Thyroid gland (tissue), 4 donors: ENCODE measurements around the gene C8A. TPM values are rescaled to one million over a fixed set of nuclear protein-coding genes. Genes with fewer than 3 reads are reported as not detected.

ENCODE experiments used
- DNase-seq, 2 donors: peaks; one replicate each; pipeline ENCODE4 v3.0.0-alpha.2; 2019
- H3K27ac ChIP-seq, 3 donors: fragments of 200-600 bp; sonication (generic); 1 replicate in 2 of 3; 2 replicates in 1 of 3; pipeline ENCODE4 v1.5.1; 2016 to 2019; ENCODE audit warnings: mild to moderate bottlenecking in 1 of 3, moderate library complexity in 1 of 3
- H3K27me3 ChIP-seq: fragments of 200-600 bp; sonication (generic); one replicate; pipeline ENCODE4 v1.5.1; 2019
- H3K36me3 ChIP-seq, 2 donors: fragments of 200-600 bp; sonication (generic); one replicate each; pipeline ENCODE4 v1.5.1; 2016 to 2019
- H3K4me1 ChIP-seq, 2 donors: fragments of 200-600 bp; sonication (generic); one replicate each; pipeline ENCODE4 v1.5.1; 2017 to 2019
- H3K4me3 ChIP-seq, 3 donors: fragments of 200-600 bp; sonication (generic); replicated peaks in 1 of 3; 1 replicate in 2 of 3; 2 replicates in 1 of 3; pipeline ENCODE4 v1.5.1; 2016; ENCODE audit warnings: mild to moderate bottlenecking in 1 of 3
- H3K9me3 ChIP-seq: fragments of 200-600 bp; sonication (generic); one replicate; pipeline ENCODE4 v1.5.1; 2017
- POLR2A ChIP-seq, 2 donors: fragments of 450-650 bp; IDR thresholded peaks; one replicate each; pipeline ENCODE4 v1.6.1; 2017; ENCODE audit warnings: antibody characterized with exemption in 2 of 2, mild to moderate bottlenecking in 2 of 2, moderate library complexity in 1 of 2
- WGBS, 2 donors: methylation state at CpG; one replicate each; pipeline ENCODE4 v1.1.5; 2017; 5-methylcytosine and 5-hydroxymethylcytosine counted together
- intact Hi-C: fragments of 100-400 bp; cut with DNase I; formaldehyde crosslinking; loops from one replicate; pipeline ENCODE4 v1.15.1; 2023
- total RNA-seq, 4 donors: library from RNA; depleted of rRNA; stranded (reverse); fragments of >200 nt; gene quantifications; one replicate each; pipeline ENCODE4 v1.2.3, GENCODE V29; 2016
- TF ChIP-seq, protein P1 (sequence below), 6 experiments: fragments of 200-600 bp in 3 of 6; fragments of 450-650 bp in 3 of 6; sonication (generic) in 3 of 6; IDR thresholded peaks; one replicate each; pipeline ENCODE4 v1.5.1; 2016 to 2019; ENCODE audit warnings: antibody characterized with exemption in 6 of 6, mild to moderate bottlenecking in 2 of 6, inconsistent platforms in 1 of 6, moderate library complexity in 1 of 6

Gene C8A
- total RNA-seq, 4 donors from 2014 or later: not detected

DNA sequence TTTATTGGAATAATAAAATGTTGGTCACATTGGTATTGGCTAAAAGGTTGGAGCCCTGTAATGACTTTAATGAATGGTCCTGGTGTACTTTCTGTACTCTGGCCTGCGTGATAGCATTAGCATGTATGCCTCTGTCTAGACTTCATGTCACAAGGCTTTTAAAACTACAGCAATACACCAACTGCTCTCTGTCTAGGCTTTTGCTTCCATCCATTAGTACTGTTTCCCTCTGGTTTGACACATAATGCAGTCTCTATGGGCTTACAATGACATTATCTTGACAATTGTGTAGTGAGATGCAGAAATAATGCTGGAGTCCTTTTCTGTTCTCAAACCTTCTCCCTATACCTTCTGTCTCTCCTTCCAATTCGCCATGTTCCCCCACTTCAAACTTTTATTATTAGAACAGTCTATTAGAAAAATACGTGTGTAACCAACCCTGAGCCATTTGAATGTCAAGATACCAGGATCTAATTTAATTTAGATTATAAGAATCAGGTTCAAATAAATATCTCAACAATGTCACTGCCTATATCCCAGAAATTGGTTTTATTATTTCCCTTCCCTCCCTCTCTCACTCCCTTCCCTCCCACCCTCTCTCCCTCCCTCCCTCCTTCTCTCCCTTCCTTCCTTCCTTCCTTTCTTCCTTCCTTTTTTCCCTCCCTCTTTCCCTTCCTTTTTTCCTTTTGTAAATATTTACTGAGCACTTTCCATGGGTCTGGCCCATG lies 8.8 kb downstream of the C8A start:
- 82 to 92% methylated on average over 3 of the region's 3 CpGs for WGBS, 2 donors
- no peaks in the 10 kb centered on the region for H3K9me3 ChIP-seq
- intact Hi-C loops: no loop called here
- H3K27me3 ChIP-seq: no peaks in the 10 kb centered on the region
- no peak overlapping the region for H3K4me3 ChIP-seq
- no peak for TF ChIP-seq POLR2A (IDR thresholded peaks at IDR 0.05)
- TF ChIP-seq, protein P1, sequence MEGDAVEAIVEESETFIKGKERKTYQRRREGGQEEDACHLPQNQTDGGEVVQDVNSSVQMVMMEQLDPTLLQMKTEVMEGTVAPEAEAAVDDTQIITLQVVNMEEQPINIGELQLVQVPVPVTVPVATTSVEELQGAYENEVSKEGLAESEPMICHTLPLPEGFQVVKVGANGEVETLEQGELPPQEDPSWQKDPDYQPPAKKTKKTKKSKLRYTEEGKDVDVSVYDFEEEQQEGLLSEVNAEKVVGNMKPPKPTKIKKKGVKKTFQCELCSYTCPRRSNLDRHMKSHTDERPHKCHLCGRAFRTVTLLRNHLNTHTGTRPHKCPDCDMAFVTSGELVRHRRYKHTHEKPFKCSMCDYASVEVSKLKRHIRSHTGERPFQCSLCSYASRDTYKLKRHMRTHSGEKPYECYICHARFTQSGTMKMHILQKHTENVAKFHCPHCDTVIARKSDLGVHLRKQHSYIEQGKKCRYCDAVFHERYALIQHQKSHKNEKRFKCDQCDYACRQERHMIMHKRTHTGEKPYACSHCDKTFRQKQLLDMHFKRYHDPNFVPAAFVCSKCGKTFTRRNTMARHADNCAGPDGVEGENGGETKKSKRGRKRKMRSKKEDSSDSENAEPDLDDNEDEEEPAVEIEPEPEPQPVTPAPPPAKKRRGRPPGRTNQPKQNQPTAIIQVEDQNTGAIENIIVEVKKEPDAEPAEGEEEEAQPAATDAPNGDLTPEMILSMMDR (IDR thresholded peaks at IDR 0.05): no peak
- DNase-seq: no peak
- no peaks in the 10 kb centered on the region for H3K36me3 ChIP-seq
- no peaks in the 10 kb centered on the region for H3K4me1 ChIP-seq
- H3K27ac ChIP-seq: no peak overlapping the region

DNA sequence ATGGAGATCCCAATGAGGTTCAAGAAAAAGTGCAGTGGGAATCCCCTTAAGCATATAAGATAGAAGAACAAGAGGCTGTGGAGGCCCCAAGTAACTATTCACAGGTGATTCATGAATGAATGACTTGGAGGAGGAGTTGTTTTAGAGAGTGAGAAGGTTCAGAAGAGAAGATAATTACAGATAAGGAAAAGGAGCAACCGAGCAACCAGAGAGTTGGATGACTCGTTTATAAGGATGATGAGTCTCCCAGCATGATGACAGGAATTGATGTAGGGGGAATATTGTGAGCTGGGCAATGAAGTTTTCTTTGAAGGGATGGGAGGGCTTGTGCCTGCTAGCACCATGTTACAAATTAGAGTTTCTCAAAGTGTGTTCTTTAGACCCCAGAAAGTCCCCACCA lies 9.8 kb downstream of the C8A start:
- intact Hi-C loops: no loop called here
- 81 to 85% methylated on average over 2 of the region's 2 CpGs for WGBS, 2 donors
- H3K27ac ChIP-seq: no peak overlapping the region
- no peaks in the 10 kb centered on the region for H3K27me3 ChIP-seq
- TF ChIP-seq, protein P1 (IDR thresholded peaks at IDR 0.05): no peak
- DNase-seq: no peak
- no peak overlapping the region for H3K4me3 ChIP-seq
- no peaks in the 10 kb centered on the region for H3K4me1 ChIP-seq
- H3K36me3 ChIP-seq: no peaks in the 10 kb centered on the region
- H3K9me3 ChIP-seq: no peaks in the 10 kb centered on the region

DNA sequence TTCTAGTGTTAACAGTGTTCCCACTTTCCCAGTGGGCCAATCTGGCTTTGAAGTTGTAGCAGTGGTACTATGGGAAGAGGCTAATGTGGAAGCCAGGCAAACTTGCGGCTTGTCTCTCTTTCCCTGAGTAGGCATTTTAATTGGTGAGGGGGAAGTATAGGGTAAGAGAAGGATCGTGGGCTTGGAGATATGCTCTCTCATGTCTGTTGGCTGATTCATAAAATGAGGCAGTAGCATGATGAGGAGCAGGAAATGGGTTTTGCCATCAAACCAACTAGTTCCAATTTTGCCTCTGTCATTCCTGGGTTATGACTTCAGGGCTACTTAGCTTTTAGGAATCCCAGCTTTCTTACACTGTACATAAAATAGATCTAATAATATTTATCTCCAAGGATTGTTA lies 12.1 kb downstream of the C8A start:
- no peaks in the 10 kb centered on the region for H3K36me3 ChIP-seq
- no peaks in the 10 kb centered on the region for H3K9me3 ChIP-seq
- intact Hi-C loops: no loop called here
- TF ChIP-seq POLR2A (IDR thresholded peaks at IDR 0.05): no peak
- no peaks in the 10 kb centered on the region for H3K4me1 ChIP-seq
- H3K27ac ChIP-seq: no peak overlapping the region
- no peak for DNase-seq
- WGBS, 2 donors: 78 to 83% methylated on average over 2 of the region's 2 CpGs
- H3K4me3 ChIP-seq: no peak overlapping the region
- no peaks in the 10 kb centered on the region for H3K27me3 ChIP-seq

DNA sequence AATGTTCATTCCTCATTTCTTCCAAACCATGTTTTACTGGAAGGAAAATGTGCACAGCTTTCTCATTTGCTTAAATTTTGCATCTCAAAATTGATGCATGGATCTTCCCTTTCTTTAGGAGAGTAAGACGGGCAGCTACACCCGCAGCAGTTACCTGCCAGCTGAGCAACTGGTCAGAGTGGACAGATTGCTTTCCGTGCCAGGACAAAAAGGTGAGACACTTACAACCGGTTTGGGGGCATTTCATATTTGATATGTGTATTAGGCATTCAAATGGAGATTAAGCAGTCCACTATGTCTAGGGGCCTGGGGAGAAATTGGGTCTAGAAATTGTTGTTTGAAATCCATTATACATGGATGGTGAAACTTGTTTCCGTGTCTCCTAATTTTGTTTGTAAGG lies 12.9 kb downstream of the C8A start:
- intact Hi-C loops: no loop called here
- no peak overlapping the region for H3K27ac ChIP-seq

DNA sequence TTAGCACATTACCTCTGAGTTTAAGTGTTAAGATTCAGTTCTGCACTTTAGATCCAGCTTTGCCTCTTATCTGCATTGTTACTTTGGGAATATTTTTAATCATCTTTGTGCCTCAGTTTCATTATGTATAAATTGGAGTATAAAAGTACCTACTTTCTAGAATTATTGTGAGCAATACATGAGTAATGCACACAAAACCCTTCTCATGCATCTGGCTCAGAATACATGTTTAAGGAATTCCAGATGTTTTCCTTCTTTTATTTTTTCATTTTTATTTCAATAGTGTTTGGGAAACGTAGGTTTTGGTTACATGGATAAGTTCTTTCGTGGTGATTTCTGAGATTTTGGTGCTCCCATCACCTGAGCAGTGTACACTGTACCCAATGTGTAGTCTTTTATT lies 14.2 kb downstream of the C8A start:
- H3K4me3 ChIP-seq: no peak overlapping the region
- DNase-seq: no peak
- intact Hi-C loops: no loop called here
- no peaks in the 10 kb centered on the region for H3K4me1 ChIP-seq
- TF ChIP-seq POLR2A (IDR thresholded peaks at IDR 0.05): no peak
- TF ChIP-seq, protein P1 (IDR thresholded peaks at IDR 0.05): no peak
- H3K27ac ChIP-seq: no peak overlapping the region
- 73 to 79% methylated on average over 2 of the region's 2 CpGs for WGBS, 2 donors
- H3K36me3 ChIP-seq: no peaks in the 10 kb centered on the region
- no peaks in the 10 kb centered on the region for H3K9me3 ChIP-seq
- H3K27me3 ChIP-seq: no peaks in the 10 kb centered on the region

More for the DNA sequence above, 12.9 kb downstream of the C8A start:
- 71 to 87% methylated on average over 5 of the region's 5 CpGs for WGBS, 2 donors
- no peaks in the 10 kb centered on the region for H3K4me1 ChIP-seq
- H3K9me3 ChIP-seq: no peaks in the 10 kb centered on the region
- no peaks in the 10 kb centered on the region for H3K27me3 ChIP-seq
- no peak overlapping the region for H3K4me3 ChIP-seq
- no peak for TF ChIP-seq POLR2A (IDR thresholded peaks at IDR 0.05)
- DNase-seq: no peak
- H3K36me3 ChIP-seq: no peaks in the 10 kb centered on the region

DNA sequence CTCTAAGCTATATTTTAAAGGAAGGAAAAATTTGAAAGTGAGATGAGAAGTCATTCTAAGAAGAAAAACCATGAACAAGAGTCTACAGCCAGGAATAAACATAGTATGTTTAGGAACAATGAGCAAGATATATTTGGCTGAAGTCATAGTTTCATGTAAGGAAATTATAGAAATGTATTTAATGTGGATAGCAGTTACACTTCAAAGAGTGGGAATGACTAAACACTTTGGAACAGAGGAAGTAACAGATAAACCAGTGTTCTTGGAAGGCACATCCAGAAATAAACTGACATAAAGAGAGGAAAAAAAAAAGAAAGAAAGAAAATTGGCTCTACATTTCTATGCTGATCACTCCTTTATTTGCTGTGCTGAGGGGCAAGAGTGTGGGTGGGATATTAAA lies 18.0 kb downstream of the C8A start:
- no peak overlapping the region for H3K27ac ChIP-seq
- H3K4me3 ChIP-seq: no peak overlapping the region
- no peak for DNase-seq
- no peaks in the 10 kb centered on the region for H3K36me3 ChIP-seq
- intact Hi-C loops: no loop called here
- TF ChIP-seq POLR2A (IDR thresholded peaks at IDR 0.05): no peak
- TF ChIP-seq, protein P1 (IDR thresholded peaks at IDR 0.05): no peak
- H3K4me1 ChIP-seq: no peaks in the 10 kb centered on the region
- H3K27me3 ChIP-seq: no peaks in the 10 kb centered on the region
- no peaks in the 10 kb centered on the region for H3K9me3 ChIP-seq
